GM12872 (cell line): Measurements from ENCODE around the gene KCNIP3.

Source experiments
- TF ChIP-seq, protein P1 (sequence below): IDR thresholded peaks from 3 replicates; pipeline ENCODE4 v1.5.1; 2011; ENCODE audit warnings: low read depth, mild to moderate bottlenecking, low read length, moderate library complexity; ENCODE audit not compliant: insufficient read depth

KCNIP3 gene

GRCh38 chr2:95333888-95334338 lies 36.8 kb downstream of the KCNIP3 start:
- TF ChIP-seq, protein P1, sequence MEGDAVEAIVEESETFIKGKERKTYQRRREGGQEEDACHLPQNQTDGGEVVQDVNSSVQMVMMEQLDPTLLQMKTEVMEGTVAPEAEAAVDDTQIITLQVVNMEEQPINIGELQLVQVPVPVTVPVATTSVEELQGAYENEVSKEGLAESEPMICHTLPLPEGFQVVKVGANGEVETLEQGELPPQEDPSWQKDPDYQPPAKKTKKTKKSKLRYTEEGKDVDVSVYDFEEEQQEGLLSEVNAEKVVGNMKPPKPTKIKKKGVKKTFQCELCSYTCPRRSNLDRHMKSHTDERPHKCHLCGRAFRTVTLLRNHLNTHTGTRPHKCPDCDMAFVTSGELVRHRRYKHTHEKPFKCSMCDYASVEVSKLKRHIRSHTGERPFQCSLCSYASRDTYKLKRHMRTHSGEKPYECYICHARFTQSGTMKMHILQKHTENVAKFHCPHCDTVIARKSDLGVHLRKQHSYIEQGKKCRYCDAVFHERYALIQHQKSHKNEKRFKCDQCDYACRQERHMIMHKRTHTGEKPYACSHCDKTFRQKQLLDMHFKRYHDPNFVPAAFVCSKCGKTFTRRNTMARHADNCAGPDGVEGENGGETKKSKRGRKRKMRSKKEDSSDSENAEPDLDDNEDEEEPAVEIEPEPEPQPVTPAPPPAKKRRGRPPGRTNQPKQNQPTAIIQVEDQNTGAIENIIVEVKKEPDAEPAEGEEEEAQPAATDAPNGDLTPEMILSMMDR, result no peak

DNA sequence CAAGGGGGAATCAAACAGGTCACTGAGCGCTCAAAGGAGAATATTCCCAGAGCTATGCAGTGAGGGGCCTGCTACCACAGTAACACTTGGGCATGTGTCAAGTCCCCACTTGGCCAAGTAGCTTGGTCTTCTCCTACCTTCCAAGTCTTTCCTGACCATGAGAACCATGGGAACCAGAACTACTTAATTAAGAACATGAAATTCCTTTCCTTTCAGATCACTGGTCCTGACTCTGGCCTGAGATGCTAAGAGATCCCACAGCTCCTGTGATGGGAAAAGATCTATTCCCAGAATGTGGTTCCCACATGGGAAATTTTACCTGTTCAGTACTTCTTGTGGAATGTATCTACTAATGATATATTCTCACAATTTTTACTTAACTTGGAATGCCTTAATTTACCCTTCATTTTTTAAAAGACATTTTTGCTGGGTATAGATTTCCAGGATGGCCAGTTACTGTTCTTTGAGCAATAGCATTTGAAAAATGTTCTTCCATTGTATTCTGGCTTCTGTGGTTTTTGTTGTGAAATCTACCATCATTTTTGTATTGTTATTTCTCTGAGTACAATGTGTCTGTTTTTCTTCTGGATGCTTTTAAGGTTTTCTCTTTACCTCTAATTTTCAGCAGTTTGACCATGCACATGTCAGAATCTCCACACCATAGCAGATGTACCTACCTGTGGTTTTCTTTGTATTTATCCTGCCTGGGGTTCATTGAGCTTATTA lies 37.9 kb downstream of the KCNIP3 start:
- TF ChIP-seq, protein P1, result no peak

- TF ChIP-seq, protein P1, result no peak
Measured at GRCh38 chr2:95336406-95336805, 39.3 kb downstream of the KCNIP3 start.

GRCh38 chr2:95337829-95338228 lies 40.7 kb downstream of the KCNIP3 start:
- TF ChIP-seq, protein P1, result no peak

GRCh38 chr2:95342556-95343320 lies 45.6 kb downstream of the KCNIP3 start:
- TF ChIP-seq, protein P1, result no peak

DNA sequence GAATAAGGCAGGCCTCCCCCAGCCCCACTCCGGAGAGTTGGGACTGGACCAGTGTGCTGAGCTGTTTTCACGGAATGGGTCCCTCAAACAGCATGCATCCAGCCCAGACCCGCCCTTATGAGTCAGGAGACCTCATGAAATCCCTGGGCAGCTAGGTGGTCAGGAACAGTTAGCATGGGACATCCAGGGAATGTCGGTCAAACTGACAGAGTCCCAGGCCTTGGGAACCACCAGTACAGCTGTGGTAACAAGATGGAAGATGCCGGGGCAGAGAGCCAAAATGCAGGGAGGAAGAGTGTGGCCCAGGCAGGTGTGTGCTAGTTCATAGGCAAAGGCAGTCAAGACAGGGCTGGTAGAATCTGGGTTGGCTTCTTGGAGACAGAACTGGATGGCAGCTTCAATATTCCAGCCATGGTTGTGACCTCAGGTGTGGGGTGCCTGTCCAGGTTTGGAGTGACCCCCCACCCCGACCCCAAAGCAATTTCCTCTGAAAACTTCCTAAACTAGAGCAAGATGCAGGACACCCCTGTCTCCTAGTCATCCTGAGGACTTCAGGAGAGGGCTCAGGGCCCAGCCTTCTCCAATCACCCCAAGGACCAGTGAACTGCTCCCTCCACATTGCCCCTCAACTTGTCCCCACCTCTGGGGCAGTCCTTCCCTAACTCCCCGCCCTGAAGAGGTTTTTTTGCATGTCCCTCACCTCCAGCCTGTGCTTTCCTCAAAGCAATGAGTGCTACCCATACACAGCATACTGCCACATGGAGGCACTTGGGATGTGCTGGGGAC lies 46.5 kb downstream of the KCNIP3 start:
- TF ChIP-seq, protein P1, result no peak

- TF ChIP-seq, protein P1, result no peak
Measured at GRCh38 chr2:95344215-95344583, 47.1 kb downstream of the KCNIP3 start.
